Measurements from ENCODE around the gene ATP5F1A.

ATP5F1A gene

DNA sequence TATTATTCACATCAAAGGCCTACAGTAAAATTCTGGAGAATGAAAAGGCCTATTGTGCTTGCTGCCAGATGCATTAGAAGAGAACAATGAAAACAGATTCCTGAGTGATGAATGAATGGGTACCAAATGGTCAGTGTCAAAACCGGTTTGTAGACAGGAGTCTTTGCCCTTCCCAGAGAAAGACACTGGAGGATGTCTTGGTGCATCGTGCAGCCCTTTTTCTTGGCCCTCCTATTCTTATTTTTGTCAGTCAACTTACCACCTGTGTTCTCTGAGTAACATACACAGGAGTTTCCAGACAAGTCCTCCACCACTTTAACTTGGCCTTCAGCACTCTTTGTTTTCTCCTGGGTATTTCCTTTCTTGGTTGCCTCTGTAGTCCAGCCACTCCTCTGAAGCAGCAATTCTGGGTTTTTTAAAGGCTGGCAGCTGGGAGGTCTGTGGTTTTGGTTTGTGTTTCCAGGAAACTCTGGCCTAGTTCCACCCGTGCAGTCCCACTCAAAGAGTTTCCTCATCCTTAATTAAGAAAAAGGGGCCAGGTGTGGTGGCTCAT, 55.4 kb downstream of the ATP5F1A start:
- DNase-seq = peak; percentile 21

DNA sequence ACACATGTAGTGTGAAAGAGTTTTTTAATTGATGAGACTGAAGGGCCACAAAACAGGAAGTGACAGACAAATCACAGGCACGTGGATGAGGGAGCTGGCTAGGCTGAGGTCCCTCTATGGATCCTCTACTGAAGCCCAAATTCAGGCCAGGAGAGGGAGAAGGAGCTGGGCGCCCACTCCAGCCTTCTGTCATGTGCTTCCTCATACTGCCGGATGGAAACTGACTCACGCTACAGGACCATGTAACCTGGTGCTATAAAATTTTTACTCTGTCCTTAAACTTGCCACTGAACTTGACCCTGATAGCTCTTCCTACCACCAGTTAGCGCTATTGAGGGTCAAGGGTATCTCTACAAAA, 57.4 kb downstream of the ATP5F1A start:
- DNase-seq = peak; percentile 13

DNA sequence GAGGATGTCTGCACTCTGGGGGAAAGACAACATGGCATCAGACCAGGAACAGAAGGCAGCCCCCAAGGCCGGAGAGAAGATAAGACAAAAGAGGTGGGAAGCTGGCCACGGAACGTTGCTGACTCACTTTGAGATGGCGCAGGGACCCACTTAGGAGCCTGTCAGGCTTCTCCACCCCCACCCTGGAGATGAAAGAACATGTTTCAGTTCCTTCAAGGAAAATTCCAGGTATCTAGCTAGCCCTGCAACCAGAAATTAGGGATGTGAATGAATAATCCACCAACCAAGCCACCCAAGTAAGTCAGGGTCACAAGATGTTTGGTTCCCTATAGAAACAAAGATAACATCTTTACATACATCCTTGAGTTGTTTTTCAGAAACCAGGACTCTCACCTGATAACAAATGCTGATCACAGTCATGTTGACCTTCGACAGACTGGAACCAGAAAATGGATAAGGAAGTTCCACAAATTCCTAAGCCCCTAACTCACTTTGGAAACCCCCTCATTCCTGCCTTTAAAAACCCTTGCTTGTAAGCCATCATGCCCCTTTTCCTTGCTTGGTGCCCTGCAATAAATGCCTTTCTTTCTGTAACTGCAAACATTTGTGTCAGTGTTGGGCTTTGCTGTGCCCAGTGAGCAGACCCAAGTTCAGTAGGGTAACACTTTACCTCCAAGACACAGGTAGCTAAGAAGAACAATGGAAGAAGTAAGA, 57.9 kb downstream of the ATP5F1A start:
- DNase-seq = no peak

DNA sequence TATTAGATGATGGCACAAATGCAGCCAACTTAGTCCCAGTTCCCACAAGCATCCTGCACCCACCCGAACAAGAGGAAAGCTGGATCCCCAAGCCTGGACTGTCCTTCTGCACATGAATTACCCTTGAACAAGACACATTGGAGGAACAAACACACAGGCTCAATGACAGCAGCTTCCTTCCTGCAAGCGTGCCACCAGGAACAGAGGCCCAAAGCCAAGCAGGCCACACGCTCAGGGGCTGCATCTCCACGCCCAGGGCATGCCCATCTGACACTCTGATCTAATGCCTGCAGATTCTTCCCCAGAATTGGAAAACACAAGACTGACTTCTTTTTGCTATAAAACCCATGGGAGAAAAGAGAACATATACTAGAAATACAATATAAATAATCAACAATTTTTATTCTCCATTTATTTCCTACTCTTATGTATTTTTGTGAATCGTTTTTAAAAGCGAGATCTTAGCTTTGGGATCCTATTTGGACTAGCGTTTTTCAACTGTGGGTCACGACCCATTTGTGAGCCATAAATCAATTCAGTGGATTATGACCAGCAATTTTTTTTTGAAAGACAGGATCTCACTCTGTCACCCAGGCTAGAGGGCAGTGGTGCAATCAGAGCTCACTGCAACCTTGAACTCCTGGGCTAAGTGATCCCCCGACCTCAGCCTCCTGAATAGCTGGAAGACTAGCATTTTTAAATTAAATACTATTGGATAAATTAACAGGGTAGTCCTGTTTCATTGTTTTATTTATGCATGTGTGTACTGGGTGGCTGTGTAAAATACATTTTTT, 60.4 kb downstream of the ATP5F1A start:
- DNase-seq = no peak

DNA sequence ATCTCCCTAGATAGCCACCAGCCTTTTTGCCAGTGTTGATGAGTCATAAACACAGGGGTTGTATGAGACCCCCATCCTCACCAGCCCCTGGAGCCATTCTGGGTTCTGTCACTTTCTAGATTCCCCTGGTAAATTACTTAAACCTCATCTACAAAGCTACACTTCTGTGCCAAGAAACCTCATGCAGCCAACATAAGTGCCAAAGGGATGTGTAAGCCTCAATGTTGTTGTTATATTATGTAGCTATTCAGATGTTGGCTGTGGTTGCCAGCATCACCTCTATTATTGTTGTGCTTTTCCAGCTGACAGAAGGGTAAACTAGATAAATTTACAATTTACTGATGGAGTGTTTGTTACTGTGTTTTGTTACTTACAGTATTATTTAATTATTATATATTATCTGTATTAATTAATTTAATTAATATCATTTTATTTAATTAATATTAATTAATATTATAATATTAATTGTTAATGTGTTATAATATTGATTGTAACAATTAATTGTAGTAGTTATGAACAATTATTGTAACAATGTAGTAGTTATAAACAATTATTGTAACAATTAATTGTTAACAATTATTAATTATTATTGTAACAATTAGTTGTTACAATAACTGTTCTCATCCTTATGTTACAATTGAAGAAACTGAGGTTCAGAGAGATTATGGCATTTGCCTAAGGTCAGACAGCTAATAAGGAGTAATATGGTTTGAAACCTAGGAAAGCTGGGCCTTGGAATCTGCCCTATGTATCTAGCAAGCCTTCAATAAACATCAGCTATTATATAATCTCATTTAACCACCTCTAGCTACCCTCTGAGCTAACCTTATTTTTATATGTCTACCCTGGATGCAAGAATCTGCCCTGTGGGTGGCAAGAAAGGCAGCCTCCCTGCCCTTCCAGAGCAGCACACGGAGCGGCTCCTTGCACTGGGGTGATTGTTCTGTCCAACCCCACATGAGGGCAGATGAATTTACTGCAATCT, 62.1 kb downstream of the ATP5F1A start:
- DNase-seq = no peak

DNA sequence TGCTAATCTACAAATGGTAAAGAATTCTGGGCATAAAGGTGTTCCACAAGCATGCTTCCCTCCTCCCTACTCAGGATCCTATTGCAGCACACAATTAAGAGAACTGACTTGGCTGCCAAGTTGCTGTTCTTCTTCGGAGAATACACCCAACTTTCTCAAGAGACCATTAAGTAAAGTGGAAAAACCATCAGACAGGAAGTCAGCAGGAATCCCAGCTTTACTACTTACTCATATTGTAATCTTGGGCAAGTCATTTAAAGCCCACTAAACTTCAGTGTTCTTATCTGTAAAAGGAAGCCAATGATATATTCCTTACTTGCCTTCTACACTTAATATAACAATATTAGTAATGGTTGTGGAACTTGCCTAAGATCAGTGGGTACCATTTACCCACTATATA, 63.9 kb downstream of the ATP5F1A start:
- DNase-seq = no peak

DNA sequence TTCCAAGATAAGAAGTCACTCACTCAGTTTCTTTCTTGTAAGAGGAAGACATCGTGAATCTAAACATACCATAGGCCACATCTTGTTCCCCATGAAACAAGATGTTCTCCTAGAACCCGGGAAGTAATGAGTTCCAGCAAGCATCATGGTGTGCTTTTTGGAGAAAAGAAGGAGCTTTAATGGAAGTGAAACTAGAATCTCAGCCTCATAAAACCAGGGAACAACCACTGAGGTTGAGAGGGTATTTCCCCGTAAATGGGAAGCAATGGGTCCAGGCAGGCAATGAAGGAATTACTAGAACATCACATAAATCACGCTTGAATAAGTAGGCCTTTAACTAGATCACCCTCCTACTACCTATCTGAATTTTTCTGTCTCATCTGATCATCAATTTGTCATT, 66.4 kb downstream of the ATP5F1A start:
- DNase-seq = no peak

Measured in CD4-positive, alpha-beta T cell treated with Interferon gamma for 1 hour (primary cell).